Mesenchymal stem cell (in vitro differentiated cells and primary cell): ENCODE data around the gene DOLPP1.

Experiments used
- DNase-seq: peaks from one replicate; pipeline ENCODE4 v3.0.0-alpha.2; 2013
- H2AFZ ChIP-seq: one replicate; pipeline ENCODE4 v1.6.1; 2013; ENCODE audit warnings: low read depth, mild to moderate bottlenecking, control low read depth, inconsistent platforms, low read length, moderate library complexity
- H2AK5ac ChIP-seq: 2 replicates; pipeline ENCODE4 v1.6.1; 2013; ENCODE audit warnings: low read length, moderate library complexity, mild to moderate bottlenecking, inconsistent platforms; ENCODE audit not compliant: severe bottlenecking
- H2BK120ac ChIP-seq: one replicate; pipeline ENCODE4 v1.6.1; 2013; ENCODE audit warnings: low read depth, mild to moderate bottlenecking, inconsistent platforms, low read length, moderate library complexity
- H2BK12ac ChIP-seq, 2 experiments: one replicate each; pipeline ENCODE4 v1.6.1; 2013; ENCODE audit warnings: inconsistent platforms in 2 of 2, low read length in 2 of 2, mild to moderate bottlenecking in 2 of 2, moderate library complexity in 2 of 2, control low read depth in 1 of 2
- H2BK15ac ChIP-seq: one replicate; pipeline ENCODE4 v1.6.1; 2013; ENCODE audit warnings: mild to moderate bottlenecking, low read depth, inconsistent platforms; ENCODE audit not compliant: poor library complexity, severe bottlenecking
- H2BK5ac ChIP-seq: 2 replicates; pipeline ENCODE4 v1.6.1; 2013; ENCODE audit warnings: low read depth, mild to moderate bottlenecking, low read length, control low read depth, inconsistent platforms; ENCODE audit not compliant: poor library complexity, severe bottlenecking
- H3K14ac ChIP-seq, 2 experiments: one replicate each; pipeline ENCODE4 v1.6.1; 2013; ENCODE audit warnings: inconsistent platforms in 2 of 2, low read length in 2 of 2, control low read depth in 1 of 2, mild to moderate bottlenecking in 1 of 2, moderate library complexity in 1 of 2
- H3K18ac ChIP-seq, 2 experiments: one replicate each; pipeline ENCODE4 v1.6.1; 2013; ENCODE audit warnings: inconsistent platforms in 2 of 2, low read length in 2 of 2, control low read depth in 1 of 2, low read depth in 1 of 2, mild to moderate bottlenecking in 1 of 2
- H3K23ac ChIP-seq, 2 experiments: one replicate each; pipeline ENCODE4 v1.6.1; 2013; ENCODE audit warnings: inconsistent platforms in 2 of 2, low read length in 2 of 2, mild to moderate bottlenecking in 2 of 2, moderate library complexity in 2 of 2, control low read depth in 1 of 2
- H3K27ac ChIP-seq: 2 replicates; pipeline ENCODE4 v1.5.1; 2013; ENCODE audit warnings: mild to moderate bottlenecking, moderate library complexity, low read length, control low read depth, inconsistent platforms; ENCODE audit not compliant: poor library complexity, severe bottlenecking
- H3K27me3 ChIP-seq, 2 experiments: 2 replicates each; pipeline versions ENCODE4 v1.6.1 to v1.7.0; 2013; ENCODE audit warnings: low read length in 2 of 2, mild to moderate bottlenecking in 2 of 2, moderate library complexity in 2 of 2, control low read depth in 1 of 2, inconsistent platforms in 1 of 2; ENCODE audit not compliant: control insufficient read depth in 1 of 2, insufficient read depth in 1 of 2
- H3K36me3 ChIP-seq, 2 experiments: 2 replicates each; pipeline versions ENCODE4 v1.6.1 to v1.7.0; 2013; ENCODE audit warnings: low read length in 2 of 2, control low read depth in 1 of 2, inconsistent platforms in 1 of 2, low read depth in 1 of 2, mild to moderate bottlenecking in 1 of 2; ENCODE audit not compliant: insufficient read depth in 2 of 2, control insufficient read depth in 1 of 2
- H3K4ac ChIP-seq, 2 experiments: one replicate each; pipeline ENCODE4 v1.6.1; 2013; ENCODE audit warnings: inconsistent platforms in 2 of 2, low read length in 2 of 2, mild to moderate bottlenecking in 2 of 2, moderate library complexity in 2 of 2, control low read depth in 1 of 2, low read depth in 1 of 2
- H3K4me1 ChIP-seq: 2 replicates; pipeline ENCODE4 v1.6.1; 2013; ENCODE audit warnings: low read depth, low read length, control low read depth; ENCODE audit not compliant: control insufficient read depth, insufficient read depth
- H3K4me2 ChIP-seq: 2 replicates; pipeline ENCODE4 v1.6.1; 2013; ENCODE audit warnings: low read length, mild to moderate bottlenecking, inconsistent platforms; ENCODE audit not compliant: poor library complexity, severe bottlenecking
- H3K4me3 ChIP-seq, 2 experiments: 2 replicates each; pipeline versions ENCODE4 v1.5.1 to v1.7.0; 2013; ENCODE audit warnings: low read length in 2 of 2, mild to moderate bottlenecking in 2 of 2, control low read depth in 1 of 2, low read depth in 1 of 2; ENCODE audit not compliant: insufficient read depth in 1 of 2
- H3K79me1 ChIP-seq: replicated peaks from 2 replicates; pipeline ENCODE4 v1.6.1; 2013; ENCODE audit warnings: mild to moderate bottlenecking, control low read depth, low read length, inconsistent platforms; ENCODE audit not compliant: poor library complexity, severe bottlenecking
- H3K9ac ChIP-seq: 2 replicates; pipeline ENCODE4 v1.7.0; 2013; ENCODE audit warnings: mild to moderate bottlenecking, low read length, moderate library complexity
- H3K9me3 ChIP-seq: 2 replicates; pipeline ENCODE4 v1.7.0; 2013; ENCODE audit warnings: mild to moderate bottlenecking, low read length; ENCODE audit not compliant: control insufficient read depth
- H4K8ac ChIP-seq: one replicate; pipeline ENCODE4 v1.6.1; 2013; ENCODE audit warnings: inconsistent platforms, mild to moderate bottlenecking, low read length, moderate library complexity
- H4K91ac ChIP-seq: one replicate; pipeline ENCODE4 v1.6.1; 2013; ENCODE audit warnings: mild to moderate bottlenecking, low read length, inconsistent platforms
- WGBS: methylation state at CpG from one replicate; pipeline ENCODE4 v1.1.7; 2013; ENCODE audit warnings: mixed read lengths; 5-methylcytosine and 5-hydroxymethylcytosine counted together

Gene DOLPP1

DNA sequence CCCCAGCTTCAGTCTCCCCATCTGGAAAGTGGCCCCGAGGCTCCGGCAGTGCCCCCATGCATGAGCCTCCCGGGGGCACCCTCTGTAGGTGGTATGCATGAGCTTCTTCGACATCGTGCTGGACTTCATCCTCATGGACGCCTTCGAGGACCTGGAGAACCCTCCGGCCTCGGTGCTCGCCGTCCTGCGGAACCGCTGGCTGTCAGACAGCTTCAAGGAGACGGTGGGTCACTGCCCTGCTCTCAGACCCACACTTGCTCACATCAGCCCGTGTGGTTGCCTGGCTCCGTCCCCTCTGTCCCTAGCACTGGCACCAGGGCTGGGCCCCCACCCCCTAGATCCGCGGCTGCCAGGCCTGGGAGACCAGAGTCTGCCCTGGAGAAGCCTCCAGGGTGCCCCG lies 12.8 kb upstream of the DOLPP1 start:
- 96% methylated on average over 19 of the region's 19 CpGs for WGBS
- no peak for DNase-seq
- Histone ChIP-seq H2AK5ac (no peak overlapping the region), H3K4me3 (no peak overlapping the region), H3K4me1 (no peaks in the 10 kb centered on the region), H3K36me3 (peaks cover 46 to 76% of the 10 kb centered on the region in 2 experiments), H3K27me3 (no peaks in the 10 kb centered on the region), H2AFZ (no peak overlapping the region), H4K91ac (no peak overlapping the region), H3K9ac (no peak overlapping the region), H3K9me3 (no peaks in the 10 kb centered on the region), H3K14ac (no peak overlapping the region), H3K18ac (no peak overlapping the region), H3K79me1 (no peaks in the 10 kb centered on the region), H3K4ac (no peak overlapping the region), H3K4me2 (no peak overlapping the region), H2BK15ac (no peak overlapping the region), H3K23ac (no peak overlapping the region), H3K27ac (no peak overlapping the region), H2BK120ac (no peak overlapping the region), H2BK5ac (no peak overlapping the region), H4K8ac (no peak overlapping the region), H2BK12ac (no peak overlapping the region)

DNA sequence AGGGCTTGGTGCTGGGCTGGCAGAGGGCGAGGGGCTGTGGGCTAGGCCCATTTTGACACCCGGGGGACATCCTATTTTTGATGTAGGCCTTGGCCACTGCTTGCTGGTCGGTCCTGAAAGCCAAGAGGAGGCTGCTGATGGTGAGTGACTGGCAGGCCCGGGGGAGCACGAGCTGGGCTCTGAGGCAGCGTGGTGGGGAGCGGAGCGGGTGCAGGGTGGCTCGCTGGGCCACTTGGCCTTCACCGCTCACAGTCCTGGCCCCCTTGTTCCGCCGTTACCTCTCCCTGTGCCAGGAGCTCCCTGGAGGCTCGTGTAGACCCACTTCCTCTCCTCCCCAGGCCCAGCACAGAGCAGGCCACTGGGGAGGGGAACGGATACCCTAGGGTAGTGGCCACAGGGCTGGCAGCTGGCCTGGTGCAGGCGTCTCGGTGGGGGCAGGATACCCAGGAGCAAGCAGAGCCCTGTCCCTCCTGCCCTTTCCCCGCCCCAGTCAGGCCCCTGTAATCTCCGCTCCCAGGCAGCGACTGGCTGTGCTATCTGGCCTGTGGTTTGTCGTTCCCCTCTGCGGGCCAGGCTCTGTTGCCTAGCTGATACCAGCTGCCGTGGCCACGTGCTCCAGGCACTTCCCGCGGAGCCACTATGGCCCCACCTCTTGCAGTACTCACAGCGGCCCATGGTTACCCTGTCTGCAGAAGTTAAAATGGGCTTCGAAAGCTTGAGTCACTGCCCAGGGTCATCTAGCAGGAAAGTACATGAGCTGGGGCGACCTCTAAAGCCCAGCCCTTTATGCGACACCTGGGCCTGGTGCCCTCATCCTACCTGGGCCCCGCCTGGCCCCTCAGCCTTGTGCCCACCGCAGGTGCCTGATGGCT lies 11.7 kb upstream of the DOLPP1 start:
- Histone ChIP-seq H3K9me3 (no peaks in the 10 kb centered on the region), H3K14ac (no peak overlapping the region), H2AFZ (no peak overlapping the region), H2BK120ac (no peak overlapping the region), H3K27ac (no peak overlapping the region), H2AK5ac (no peak overlapping the region), H4K8ac (no peak overlapping the region), H2BK5ac (no peak overlapping the region), H2BK15ac (no peak overlapping the region), H3K18ac (no peak overlapping the region), H3K79me1 (no peaks in the 10 kb centered on the region), H3K9ac (no peak overlapping the region), H3K4me2 (no peak overlapping the region), H3K23ac (no peak overlapping the region), H3K4ac (no peak overlapping the region), H3K36me3 (peaks cover 37 to 69% of the 10 kb centered on the region in 2 experiments), H2BK12ac (no peak overlapping the region), H3K4me1 (no peaks in the 10 kb centered on the region), H3K27me3 (no peaks in the 10 kb centered on the region), H4K91ac (peak overlapping the region; percentile 45), H3K4me3 (no peak overlapping the region)
- no peak for DNase-seq
- 91% methylated on average over 27 of the region's 31 CpGs for WGBS

DNA sequence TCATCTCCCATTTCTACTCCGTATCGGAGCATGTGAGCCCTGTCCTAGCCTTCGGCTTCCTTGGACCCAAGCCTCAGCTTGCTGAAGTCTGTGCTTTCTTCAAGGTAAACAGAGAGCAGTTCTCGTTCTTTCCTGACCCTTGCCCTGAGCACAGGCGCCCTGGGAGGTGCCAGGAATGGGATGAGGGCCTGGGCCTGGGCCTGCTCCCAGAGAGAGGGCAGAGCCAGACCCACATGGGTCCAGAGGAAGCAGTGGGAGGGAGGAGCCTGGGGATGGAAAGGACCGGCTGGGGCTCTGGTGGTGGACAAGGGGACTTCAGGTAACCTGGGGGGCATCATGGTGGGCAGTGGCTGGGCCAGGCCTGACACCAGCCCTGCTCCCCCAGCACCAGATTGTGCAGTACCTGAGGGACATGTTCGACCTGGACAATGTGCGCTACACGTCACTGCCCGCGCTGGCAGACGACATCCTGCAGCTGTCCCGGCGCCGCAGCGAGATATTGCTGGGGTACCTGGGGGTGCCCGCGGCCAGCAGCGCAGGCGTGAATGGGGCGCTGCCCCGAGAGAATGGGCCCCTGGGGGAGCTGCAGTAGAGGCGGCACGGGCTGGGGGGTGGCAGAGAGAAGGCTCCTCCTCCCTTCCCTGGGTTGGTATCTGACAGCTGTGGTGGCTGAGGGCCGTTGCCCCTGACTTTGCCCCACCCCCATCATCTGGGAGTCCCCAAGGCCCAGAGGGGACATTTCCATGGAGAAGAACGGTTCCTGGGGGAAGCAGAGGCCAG lies 10.9 kb upstream of the DOLPP1 start:
- H3K9me3 ChIP-seq, result no peaks in the 10 kb centered on the region
- H3K4me1 ChIP-seq, result no peaks in the 10 kb centered on the region
- no peak overlapping the region for H2AFZ ChIP-seq
- peaks cover 31 to 62% of the 10 kb centered on the region in 2 experiments for H3K36me3 ChIP-seq
- WGBS, result 94% methylated on average over 21 of the region's 26 CpGs
- no peak overlapping the region for H2BK12ac ChIP-seq
- DNase-seq, result no peak
- no peak overlapping the region for H3K4me2 ChIP-seq
- H3K9ac ChIP-seq, result no peak overlapping the region
- no peak overlapping the region for H3K14ac ChIP-seq
- no peak overlapping the region for H3K27ac ChIP-seq
- H3K4me3 ChIP-seq, result no peak overlapping the region
- no peak overlapping the region for H2BK120ac ChIP-seq
- H3K27me3 ChIP-seq, result no peaks in the 10 kb centered on the region
- no peak overlapping the region for H4K8ac ChIP-seq
- H3K79me1 ChIP-seq, result no peaks in the 10 kb centered on the region
- H3K4ac ChIP-seq, result no peak overlapping the region
- H2BK15ac ChIP-seq, result no peak overlapping the region
- no peak overlapping the region for H4K91ac ChIP-seq
- H3K18ac ChIP-seq, result no peak overlapping the region
- no peak overlapping the region for H2BK5ac ChIP-seq
- no peak overlapping the region for H2AK5ac ChIP-seq
- H3K23ac ChIP-seq, result no peak overlapping the region
